Natural killer cell treated with Interleukin-12 subunit alpha and Interleukin-12 subunit beta and Interleukin-15 and Interleukin-18, amount 100 ng/mL, for 72 hours (primary cell): ENCODE results near the gene C2orf72. TPM values are rescaled to one million over a fixed set of nuclear protein-coding genes. Genes with fewer than 3 reads are reported as not detected.

Source experiments
- ATAC-seq, 2 donors: fragments of 150-1000 bp; cut with Tn5 transposase in 1 of 2; sonication (Bioruptor Pico), chemical (Tn5 transposase) in 1 of 2; 2 replicates each; pipeline ENCODE4 v1.10.0; 2021
- DNase-seq: peaks from one replicate; pipeline ENCODE4 v3.0.0; 2022; ENCODE audit warnings: low spot score
- H3K27ac Mint-ChIP-seq, 2 donors: 1 replicate in 1 of 2; 2 replicates in 1 of 2; pipeline ENCODE4 v1.8.0; 2022; ENCODE audit warnings: mixed read lengths in 2 of 2, mild to moderate bottlenecking in 1 of 2, moderate library complexity in 1 of 2
- H3K27me3 Mint-ChIP-seq, 2 donors: 1 replicate in 1 of 2; 2 replicates in 1 of 2; pipeline ENCODE4 v1.8.0; 2022; ENCODE audit warnings: mixed read lengths in 2 of 2
- H3K36me3 Mint-ChIP-seq: one replicate; pipeline ENCODE4 v1.8.0; 2022; ENCODE audit warnings: mixed read lengths
- H3K4me1 Mint-ChIP-seq, 2 donors: 1 replicate in 1 of 2; 2 replicates in 1 of 2; pipeline ENCODE4 v1.8.0; 2022; ENCODE audit warnings: low read depth in 2 of 2, mixed read lengths in 2 of 2, mild to moderate bottlenecking in 1 of 2
- H3K4me3 Mint-ChIP-seq: one replicate; pipeline ENCODE4 v1.8.0; 2022; ENCODE audit warnings: mixed read lengths
- H3K9me3 Mint-ChIP-seq: 2 replicates; pipeline ENCODE4 v1.8.0; 2022; ENCODE audit warnings: mixed read lengths
- total RNA-seq, 2 donors: library from RNA; stranded (reverse); gene quantifications; one replicate each; pipeline ENCODE4 v1.2.3, GENCODE V29; 2022

The C2orf72 gene
- 1 to 10 TPM in 1 of 2 donors, under 1 TPM in 1; 0.36 to 2.2 TPM for total RNA-seq

DNA sequence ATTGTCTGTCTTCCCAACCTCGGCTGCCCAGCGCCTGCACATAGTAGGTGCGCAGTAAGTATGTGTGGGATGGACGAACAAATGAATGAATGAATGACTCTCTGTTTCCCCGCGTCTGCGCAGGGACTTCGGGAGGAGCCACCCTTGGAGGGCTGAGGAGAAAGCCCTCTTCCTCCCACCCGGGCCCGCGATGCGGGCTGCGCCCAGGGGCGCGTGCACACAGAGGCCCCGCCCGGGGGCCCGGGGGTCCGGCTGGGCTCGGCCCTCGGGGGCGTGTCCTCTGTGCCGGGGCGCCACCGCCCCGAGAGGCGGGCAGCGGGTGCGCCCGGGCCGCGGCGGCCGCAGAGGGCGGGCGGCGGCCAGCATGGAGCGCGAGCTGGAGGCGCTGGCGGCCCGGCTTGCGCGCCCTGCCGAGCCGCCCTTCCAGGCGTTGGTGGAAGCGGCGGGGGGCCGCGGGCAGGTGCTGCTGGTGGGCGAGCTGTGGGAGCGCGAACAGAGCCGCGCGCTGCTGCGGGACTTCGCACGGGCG lies at the start of gene C2orf72:
C2orf72 (plus strand) TSS at position 322 of the 529 bp plus-strand sequence; CDS start at position 365, 43 bp downstream.
- ATAC-seq (peak; percentile 47 to 54), DNase-seq (no peak)
- no peaks in the 10 kb centered on the region for H3K9me3 Mint-ChIP-seq
- H3K36me3 Mint-ChIP-seq, result no peaks in the 10 kb centered on the region
- H3K4me1 Mint-ChIP-seq, result peaks cover 0 to 8% of the 10 kb centered on the region in 2 donors
- H3K27ac Mint-ChIP-seq, result no peak within 1 kb of the TSS
- peaks cover 58 to 77% of the 10 kb centered on the region in 2 donors for H3K27me3 Mint-ChIP-seq
- H3K4me3 Mint-ChIP-seq, result peak within 1 kb of the TSS; percentile 61

DNA sequence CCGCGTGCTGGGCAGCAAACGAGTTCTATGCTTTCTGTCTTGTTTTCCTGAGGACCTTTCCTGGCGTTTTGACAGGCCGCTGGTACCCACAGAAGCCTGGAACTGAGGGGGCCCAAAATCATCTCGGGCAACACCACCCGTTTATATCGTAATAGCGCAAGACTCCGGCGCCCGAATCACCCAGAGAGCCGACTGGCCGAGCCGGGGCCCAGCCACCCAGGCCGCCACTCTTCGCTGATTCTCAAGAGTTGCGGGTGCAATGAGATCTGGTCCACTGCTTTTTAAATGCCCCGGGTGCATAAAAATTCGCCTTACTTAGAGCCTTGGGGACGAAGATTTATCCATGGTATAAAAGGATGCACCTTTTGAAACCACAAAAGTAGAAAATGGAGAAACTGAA lies 47.6 kb upstream of the C2orf72 start:
- peaks cover 15 to 20% of the 10 kb centered on the region in 2 donors for H3K4me1 Mint-ChIP-seq
- no peak overlapping the region for H3K4me3 Mint-ChIP-seq
- H3K27ac Mint-ChIP-seq, result no peak overlapping the region
- H3K9me3 Mint-ChIP-seq, result no peaks in the 10 kb centered on the region
- peaks cover 32 to 40% of the 10 kb centered on the region in 2 donors for H3K27me3 Mint-ChIP-seq
- DNase-seq (no peak), ATAC-seq (no peak)
- H3K36me3 Mint-ChIP-seq, result no peaks in the 10 kb centered on the region

DNA sequence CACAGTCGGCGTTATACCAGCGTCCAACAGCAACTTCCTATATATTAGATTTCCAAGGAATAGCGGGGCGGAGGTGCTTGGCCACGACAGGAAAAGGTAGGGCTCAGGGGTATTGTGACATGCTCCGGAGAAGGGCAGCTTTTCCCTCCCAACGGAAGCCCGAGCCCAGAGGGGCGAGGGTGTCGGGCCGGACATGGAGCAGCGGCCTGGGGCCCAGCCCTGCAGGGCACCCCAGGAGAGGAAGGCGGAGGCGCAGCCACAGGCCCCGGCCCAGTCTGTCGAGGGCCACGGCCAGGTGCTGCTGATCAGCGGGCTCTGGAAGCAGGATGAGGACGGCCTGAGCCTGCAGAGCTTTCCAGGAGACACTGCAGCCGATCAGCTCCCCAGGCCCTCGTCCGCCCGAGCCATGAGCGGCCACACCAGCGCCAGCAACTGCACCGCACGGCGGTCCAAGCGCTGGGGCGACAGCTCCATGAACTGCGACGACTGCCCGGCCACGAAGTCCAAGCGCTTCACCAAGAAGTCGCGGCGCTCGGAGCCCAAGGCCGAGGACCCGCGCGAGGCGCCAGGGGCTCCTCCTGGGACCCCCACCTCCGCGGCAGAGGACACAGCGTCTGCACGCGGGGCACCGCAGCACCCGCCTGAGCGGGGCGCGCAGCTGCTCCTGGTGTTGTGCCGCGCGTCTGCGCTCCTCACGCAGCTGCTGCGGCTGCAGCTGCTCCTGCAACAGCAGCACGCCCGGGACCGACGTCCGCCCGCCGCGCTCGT lies 47.0 kb upstream of the C2orf72 start:
- H3K4me3 Mint-ChIP-seq, result no peak overlapping the region
- H3K4me1 Mint-ChIP-seq, result peaks cover 13 to 15% of the 10 kb centered on the region in 2 donors
- no peaks in the 10 kb centered on the region for H3K9me3 Mint-ChIP-seq
- H3K27ac Mint-ChIP-seq, result no peak overlapping the region
- peaks cover 32 to 42% of the 10 kb centered on the region in 2 donors for H3K27me3 Mint-ChIP-seq
- DNase-seq (no peak), ATAC-seq (no peak)
- no peaks in the 10 kb centered on the region for H3K36me3 Mint-ChIP-seq

DNA sequence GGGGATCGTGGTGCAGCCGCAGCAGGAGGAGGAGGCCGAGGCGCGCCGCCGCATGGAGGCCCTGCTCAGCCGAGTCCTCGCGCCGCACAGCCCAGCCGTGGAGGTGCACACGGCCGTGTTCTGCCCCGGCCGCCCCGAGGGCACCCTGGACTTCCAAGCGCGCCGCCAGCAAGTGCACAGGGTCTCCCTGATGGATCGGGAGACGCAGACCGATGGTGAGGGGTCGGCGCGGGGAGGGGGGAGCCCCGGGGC lies 46.5 kb upstream of the C2orf72 start:
- DNase-seq, result no peak
- no peak overlapping the region for H3K27ac Mint-ChIP-seq
- no peak overlapping the region for H3K4me3 Mint-ChIP-seq
- H3K4me1 Mint-ChIP-seq, result peaks cover 10% of the 10 kb centered on the region in 2 donors
- H3K9me3 Mint-ChIP-seq, result no peaks in the 10 kb centered on the region
- no peaks in the 10 kb centered on the region for H3K36me3 Mint-ChIP-seq
- ATAC-seq, result no peak
- peaks cover 32 to 43% of the 10 kb centered on the region in 2 donors for H3K27me3 Mint-ChIP-seq

DNA sequence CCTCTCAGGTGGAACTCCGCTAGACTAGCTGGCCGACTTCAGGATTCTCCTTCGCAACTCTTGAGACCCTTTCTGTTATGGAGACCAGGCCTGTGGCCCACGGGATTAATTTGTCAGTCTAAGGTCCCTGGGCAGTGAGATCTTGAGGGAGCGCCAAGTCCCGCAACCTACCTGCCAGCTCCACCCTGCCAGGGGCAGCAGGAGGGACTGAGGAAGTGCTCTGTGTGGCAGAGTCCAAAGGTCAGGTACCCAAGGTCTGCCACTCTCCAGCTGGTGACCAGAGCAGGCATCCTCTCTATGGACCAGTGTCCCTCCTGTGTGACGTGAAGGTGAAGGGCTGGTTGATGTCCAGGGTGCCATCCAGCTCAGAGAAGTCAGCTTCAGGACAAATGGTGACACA lies 45.7 kb upstream of the C2orf72 start:
- no peak overlapping the region for H3K27ac Mint-ChIP-seq
- peaks cover 36 to 45% of the 10 kb centered on the region in 2 donors for H3K27me3 Mint-ChIP-seq
- no peaks in the 10 kb centered on the region for H3K9me3 Mint-ChIP-seq
- DNase-seq (no peak), ATAC-seq (no peak)
- H3K36me3 Mint-ChIP-seq, result no peaks in the 10 kb centered on the region
- H3K4me1 Mint-ChIP-seq, result peaks cover 2 to 9% of the 10 kb centered on the region in 2 donors
- no peak overlapping the region for H3K4me3 Mint-ChIP-seq

DNA sequence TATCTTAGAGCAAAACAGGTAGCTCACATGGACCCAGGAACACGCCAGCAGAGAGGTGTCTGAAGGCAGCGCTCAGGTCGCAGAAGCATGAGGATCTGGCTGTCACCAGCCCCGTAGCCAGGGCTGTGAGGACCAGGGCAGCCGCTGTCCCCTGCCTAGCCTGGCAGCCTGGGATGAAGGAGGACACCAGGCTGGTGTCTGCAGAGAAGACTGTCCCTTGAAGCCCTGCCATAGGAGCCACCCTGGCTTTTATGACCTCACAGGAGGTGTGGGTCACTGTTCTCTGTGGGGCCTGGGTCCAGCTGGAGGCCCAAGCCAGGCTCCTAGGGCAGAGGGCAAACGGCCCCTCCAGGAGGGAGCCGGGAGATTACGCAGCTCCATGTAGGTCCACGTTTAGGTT lies 41.5 kb upstream of the C2orf72 start, which contains the start of gene SPATA3:
SPATA3 (plus strand) TSS at position 301 of the 400 bp plus-strand sequence. CDS start 113 bp downstream, outside the sequence.
- Mint-ChIP-seq H3K36me3 (no peaks in the 10 kb centered on the region), H3K4me3 (no peak within 1 kb of the TSS), H3K4me1 (no peaks in the 10 kb centered on the region), H3K9me3 (no peaks in the 10 kb centered on the region), H3K27me3 (peaks cover 60 to 64% of the 10 kb centered on the region in 2 donors), H3K27ac (no peak within 1 kb of the TSS)
- DNase-seq (no peak), ATAC-seq (no peak)

DNA sequence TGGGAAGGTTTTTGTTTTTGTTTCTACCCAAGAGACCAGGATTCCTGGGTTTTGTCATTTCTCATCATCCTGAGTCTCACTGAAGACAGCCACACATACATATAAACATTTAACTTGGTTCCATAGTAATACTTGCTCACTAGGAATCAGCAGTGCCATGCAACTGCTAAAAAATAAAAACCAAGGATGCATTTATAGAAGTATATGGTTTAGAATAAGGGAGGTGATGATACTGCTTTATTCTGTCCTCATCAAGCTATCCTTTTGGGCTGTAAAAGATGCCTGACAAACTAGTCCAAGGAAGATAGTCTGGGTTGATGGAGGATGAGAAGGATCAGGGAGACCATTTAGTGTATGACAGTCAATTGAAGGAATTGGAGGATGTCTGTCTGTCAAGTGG lies 40.7 kb upstream of the C2orf72 start:
- ATAC-seq, result no peak
- no peak for DNase-seq
- no peaks in the 10 kb centered on the region for H3K9me3 Mint-ChIP-seq
- H3K4me3 Mint-ChIP-seq, result no peak overlapping the region
- H3K36me3 Mint-ChIP-seq, result no peaks in the 10 kb centered on the region
- no peak overlapping the region for H3K27ac Mint-ChIP-seq
- H3K4me1 Mint-ChIP-seq, result no peaks in the 10 kb centered on the region
- H3K27me3 Mint-ChIP-seq, result peaks cover 68 to 69% of the 10 kb centered on the region in 2 donors

DNA sequence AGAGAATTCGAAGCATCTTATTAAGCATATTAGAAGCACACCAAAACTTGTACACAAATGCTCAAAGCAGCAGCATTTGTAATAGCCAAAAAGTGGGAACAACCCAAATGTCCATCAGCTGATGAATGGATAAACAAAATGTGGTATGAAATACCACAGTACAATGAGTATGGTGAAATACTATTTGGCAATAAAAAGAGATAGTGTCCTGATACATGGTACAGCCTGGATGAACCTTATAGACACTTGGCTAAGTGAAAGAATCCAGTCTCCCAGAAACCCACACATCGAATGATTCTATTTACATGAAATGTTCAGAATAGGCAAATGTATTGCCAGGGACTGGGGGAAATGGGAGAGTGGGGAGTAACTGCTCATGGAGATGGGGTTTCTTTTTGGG lies 38.4 kb upstream of the C2orf72 start:
- H3K4me3 Mint-ChIP-seq, result no peak overlapping the region
- H3K9me3 Mint-ChIP-seq, result no peaks in the 10 kb centered on the region
- H3K4me1 Mint-ChIP-seq, result no peaks in the 10 kb centered on the region
- no peak overlapping the region for H3K27ac Mint-ChIP-seq
- ATAC-seq, result no peak
- peaks cover 63 to 66% of the 10 kb centered on the region in 2 donors for H3K27me3 Mint-ChIP-seq
- no peak for DNase-seq
- no peaks in the 10 kb centered on the region for H3K36me3 Mint-ChIP-seq

DNA sequence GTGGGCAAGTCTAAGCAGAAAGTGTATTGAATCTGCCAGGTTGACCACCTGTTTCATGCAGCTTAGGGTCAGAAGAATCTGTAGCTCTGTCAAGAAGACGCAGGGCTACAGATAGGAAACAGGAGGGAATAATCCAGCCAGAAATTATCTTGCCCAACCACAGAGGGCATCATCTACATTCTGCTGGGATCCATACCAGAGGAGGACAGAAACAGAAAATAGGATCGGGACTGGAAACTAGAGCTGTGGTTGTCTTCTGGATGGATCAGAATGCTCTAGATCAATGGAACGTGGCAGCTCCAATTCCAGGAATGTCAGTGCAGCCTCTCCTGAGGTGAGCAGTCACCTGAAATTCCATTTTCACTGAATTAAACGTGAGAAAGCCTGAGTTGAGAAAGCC lies 37.8 kb upstream of the C2orf72 start:
- ATAC-seq (no peak), DNase-seq (no peak)
- Mint-ChIP-seq H3K27me3 (peaks cover 57 to 63% of the 10 kb centered on the region in 2 donors), H3K4me1 (no peaks in the 10 kb centered on the region), H3K27ac (no peak overlapping the region), H3K36me3 (peaks cover under 1% of the 10 kb centered on the region), H3K9me3 (no peaks in the 10 kb centered on the region), H3K4me3 (no peak overlapping the region)

DNA sequence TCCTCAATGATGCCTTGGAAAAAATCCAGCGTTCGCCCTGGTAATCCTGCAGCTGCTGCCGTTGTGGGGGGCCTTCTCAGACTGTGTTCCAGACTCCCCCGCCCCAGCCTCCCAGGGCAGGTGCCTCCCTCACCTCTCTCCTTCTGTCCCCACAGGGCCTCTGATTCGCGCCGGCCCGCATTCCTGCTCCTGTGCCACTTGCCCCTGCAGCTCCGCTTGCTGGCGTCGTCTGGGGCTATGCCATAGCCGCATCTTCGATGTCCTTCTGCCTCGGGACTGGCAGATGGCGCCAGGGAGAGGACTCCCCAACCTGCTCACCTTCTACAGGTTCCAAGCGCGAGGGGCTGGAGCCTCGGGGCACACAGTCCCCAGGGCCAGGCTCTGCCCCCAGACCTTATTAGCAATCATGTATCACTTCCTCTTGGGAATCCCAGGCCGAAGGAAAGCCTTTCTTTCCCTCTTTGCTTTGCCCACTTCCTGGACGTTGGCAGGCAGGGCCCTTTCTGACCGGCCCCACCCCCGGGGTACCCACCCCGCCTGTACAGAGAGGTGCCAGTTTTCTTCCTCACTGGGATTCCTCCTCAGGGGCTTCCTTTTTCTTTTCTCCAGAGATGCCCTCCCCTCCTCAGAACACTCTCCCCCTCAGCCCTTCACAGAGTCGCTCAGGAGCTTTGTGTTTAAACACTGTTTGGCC lies 37.0 kb upstream of the C2orf72 start:
- Mint-ChIP-seq H3K27me3 (peaks cover 59 to 62% of the 10 kb centered on the region in 2 donors), H3K27ac (peak overlapping the region in 1 of 2 donors; percentile 12), H3K9me3 (peaks cover 7% of the 10 kb centered on the region), H3K4me3 (no peak overlapping the region), H3K4me1 (peaks cover 5 to 8% of the 10 kb centered on the region in 2 donors), H3K36me3 (peaks cover 9% of the 10 kb centered on the region)
- ATAC-seq (no peak), DNase-seq (no peak)

DNA sequence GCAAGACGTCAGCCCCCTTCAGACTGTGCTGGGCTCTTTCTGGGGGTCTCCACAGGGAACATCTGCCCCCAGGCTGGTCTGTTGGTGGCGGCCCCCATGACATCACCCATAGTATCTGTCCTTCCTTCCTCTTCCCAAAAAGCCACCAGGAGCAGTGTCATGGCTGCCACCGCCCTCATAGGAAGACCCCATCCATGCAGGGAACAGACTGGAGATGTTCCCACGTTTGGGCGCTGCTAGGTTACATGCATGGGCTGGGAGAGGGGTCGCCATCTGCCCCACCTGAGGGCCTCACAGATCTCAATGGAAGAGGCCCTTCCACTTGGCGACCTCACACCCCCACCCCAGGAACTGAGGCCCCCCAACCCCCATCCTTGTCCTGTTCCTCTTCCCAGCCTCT lies 36.3 kb upstream of the C2orf72 start:
- H3K36me3 Mint-ChIP-seq, result peaks cover 13% of the 10 kb centered on the region
- peaks cover 55 to 62% of the 10 kb centered on the region in 2 donors for H3K27me3 Mint-ChIP-seq
- peak overlapping the region in 1 of 2 donors; percentile 12 for H3K27ac Mint-ChIP-seq
- peaks cover 10% of the 10 kb centered on the region for H3K9me3 Mint-ChIP-seq
- no peak overlapping the region for H3K4me3 Mint-ChIP-seq
- DNase-seq, result no peak
- peaks cover 5 to 11% of the 10 kb centered on the region in 2 donors for H3K4me1 Mint-ChIP-seq
- no peak for ATAC-seq

DNA sequence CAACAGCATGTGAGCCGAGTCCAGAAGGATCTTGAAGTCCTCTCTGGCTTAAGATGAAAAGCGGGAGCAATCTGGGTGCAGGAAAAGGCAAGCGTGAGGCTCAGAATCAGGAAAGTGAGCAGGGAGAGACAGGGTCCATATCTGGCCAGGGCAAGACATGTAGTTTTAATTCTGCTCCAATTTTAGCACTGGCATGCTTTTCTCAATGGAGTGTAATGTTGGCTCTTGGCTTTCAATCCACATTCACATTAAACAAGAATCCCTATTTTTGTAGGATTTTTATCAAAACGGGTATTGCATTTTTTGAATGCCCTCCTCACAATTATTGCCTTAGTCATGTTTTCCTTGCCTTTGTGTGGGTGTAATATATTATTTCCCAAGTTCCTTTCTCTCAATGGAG lies 35.4 kb upstream of the C2orf72 start:
- Mint-ChIP-seq H3K9me3 (peaks cover 10% of the 10 kb centered on the region), H3K27ac (peak overlapping the region in 1 of 2 donors; percentile 12), H3K4me3 (no peak overlapping the region), H3K4me1 (peaks cover 5 to 11% of the 10 kb centered on the region in 2 donors), H3K27me3 (peaks cover 50 to 55% of the 10 kb centered on the region in 2 donors), H3K36me3 (peaks cover 13% of the 10 kb centered on the region)
- DNase-seq (no peak), ATAC-seq (no peak)

DNA sequence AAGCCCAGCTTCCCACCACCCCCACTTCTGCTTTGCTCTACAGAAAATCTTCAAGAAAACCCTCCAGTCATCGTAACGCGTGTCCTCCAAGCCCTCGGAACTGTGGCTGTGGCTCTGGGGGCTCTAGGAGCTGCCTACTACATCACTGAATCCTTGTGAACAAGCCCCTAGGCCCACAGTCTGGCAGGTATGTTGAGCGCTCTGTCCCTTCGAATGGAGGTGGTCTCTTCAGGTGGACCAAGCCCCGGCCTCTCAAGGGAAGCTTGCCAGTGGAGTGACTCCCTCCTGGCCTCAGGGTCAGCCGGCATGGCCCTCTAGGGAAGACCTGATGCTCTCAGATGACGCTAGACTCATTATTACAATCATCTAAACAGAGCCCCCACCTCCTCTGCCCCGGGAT lies 34.7 kb upstream of the C2orf72 start:
- peaks cover 47 to 53% of the 10 kb centered on the region in 2 donors for H3K27me3 Mint-ChIP-seq

DNA sequence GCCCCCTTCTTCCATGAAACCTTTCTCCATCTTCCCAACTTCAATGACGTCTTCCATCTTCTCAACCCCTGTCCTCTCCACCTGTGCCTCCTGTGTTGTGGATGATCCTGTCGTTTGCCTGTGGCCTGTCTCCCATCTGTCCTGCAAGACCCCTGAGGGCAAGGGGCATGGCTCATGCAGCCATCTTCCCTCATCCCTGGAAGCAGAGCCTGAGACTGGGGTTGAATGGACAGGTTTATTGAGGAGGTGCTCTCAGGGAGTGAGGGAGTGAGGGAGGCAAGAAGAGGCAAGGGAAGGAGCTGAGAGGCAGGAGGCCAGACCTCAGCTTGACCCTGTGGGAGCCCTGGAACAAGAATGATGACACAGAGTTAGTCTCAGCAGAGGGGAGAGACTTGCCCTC lies 34.1 kb upstream of the C2orf72 start:
- Mint-ChIP-seq H3K4me3 (no peak overlapping the region), H3K36me3 (peaks cover 13% of the 10 kb centered on the region), H3K4me1 (peaks cover 5 to 11% of the 10 kb centered on the region in 2 donors), H3K27me3 (peaks cover 50 to 52% of the 10 kb centered on the region in 2 donors), H3K27ac (no peak overlapping the region), H3K9me3 (peaks cover 10% of the 10 kb centered on the region)
- DNase-seq, result no peak
- ATAC-seq, result no peak

More for the DNA sequence above, 34.7 kb upstream of the C2orf72 start:
- ATAC-seq, result no peak
- H3K9me3 Mint-ChIP-seq, result peaks cover 10% of the 10 kb centered on the region
- H3K27ac Mint-ChIP-seq, result no peak overlapping the region
- H3K36me3 Mint-ChIP-seq, result peaks cover 13% of the 10 kb centered on the region
- no peak overlapping the region for H3K4me3 Mint-ChIP-seq
- peaks cover 5 to 11% of the 10 kb centered on the region in 2 donors for H3K4me1 Mint-ChIP-seq
- no peak for DNase-seq
